ENCODE data around the gene FGFRL1.
A peak's percentile ranks its signal among the peaks of the same experiment; 100 is the strongest.

The FGFRL1 gene

DNA sequence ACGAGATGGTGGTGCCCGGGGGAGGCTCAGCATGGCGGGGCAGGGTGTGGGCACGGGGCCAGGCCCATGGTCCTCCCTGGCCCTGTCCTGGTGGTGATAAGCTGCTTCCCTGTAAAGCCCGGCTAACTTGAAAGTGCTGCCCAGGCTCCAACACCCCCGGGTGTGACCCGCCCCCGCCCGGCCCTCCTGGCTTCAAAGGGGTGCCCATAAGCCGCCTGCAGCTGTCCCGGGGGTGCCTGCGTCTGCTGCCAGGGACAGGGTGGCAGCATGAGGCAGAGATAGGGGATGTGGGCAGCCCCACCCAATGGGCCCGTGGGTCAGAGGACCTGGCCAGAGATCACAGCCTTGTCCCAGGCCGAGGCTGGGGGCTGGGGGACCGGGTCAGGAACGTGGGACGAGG is 18.1 kb downstream of the FGFRL1 start:
- TF ChIP-seq, protein P1, sequence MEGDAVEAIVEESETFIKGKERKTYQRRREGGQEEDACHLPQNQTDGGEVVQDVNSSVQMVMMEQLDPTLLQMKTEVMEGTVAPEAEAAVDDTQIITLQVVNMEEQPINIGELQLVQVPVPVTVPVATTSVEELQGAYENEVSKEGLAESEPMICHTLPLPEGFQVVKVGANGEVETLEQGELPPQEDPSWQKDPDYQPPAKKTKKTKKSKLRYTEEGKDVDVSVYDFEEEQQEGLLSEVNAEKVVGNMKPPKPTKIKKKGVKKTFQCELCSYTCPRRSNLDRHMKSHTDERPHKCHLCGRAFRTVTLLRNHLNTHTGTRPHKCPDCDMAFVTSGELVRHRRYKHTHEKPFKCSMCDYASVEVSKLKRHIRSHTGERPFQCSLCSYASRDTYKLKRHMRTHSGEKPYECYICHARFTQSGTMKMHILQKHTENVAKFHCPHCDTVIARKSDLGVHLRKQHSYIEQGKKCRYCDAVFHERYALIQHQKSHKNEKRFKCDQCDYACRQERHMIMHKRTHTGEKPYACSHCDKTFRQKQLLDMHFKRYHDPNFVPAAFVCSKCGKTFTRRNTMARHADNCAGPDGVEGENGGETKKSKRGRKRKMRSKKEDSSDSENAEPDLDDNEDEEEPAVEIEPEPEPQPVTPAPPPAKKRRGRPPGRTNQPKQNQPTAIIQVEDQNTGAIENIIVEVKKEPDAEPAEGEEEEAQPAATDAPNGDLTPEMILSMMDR (IDR thresholded peaks at IDR 0.05; ENCODE audit: insufficient read depth, low read depth, low read length, missing control alignments) = no peak
- H3K4me3 ChIP-seq (ENCODE audit: low read length) = no peak overlapping the region
- DNase-seq (ENCODE audit: low read depth) = no peak

DNA sequence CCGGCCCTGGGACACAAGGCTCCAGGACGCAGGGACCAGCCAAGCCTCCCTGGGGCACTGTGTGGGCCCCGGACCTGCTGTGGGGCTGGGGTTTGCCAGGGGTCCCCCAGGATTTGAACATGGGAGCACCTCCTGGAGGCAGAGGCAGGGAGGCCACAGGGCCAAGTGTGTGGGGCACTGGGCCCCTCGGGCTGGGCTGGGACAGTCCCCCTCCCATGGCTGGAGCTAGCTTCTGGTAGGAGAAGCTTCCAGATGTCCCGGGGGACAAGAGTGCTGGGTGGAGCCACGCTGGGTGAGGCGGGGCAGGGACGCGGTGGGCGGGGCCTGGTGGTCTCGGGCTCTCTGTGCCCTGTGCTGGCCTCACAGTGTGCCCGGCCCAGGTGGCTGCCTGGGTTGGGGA is 18.6 kb downstream of the FGFRL1 start:
- H3K4me3 ChIP-seq (ENCODE audit: low read length) = no peak overlapping the region
- TF ChIP-seq, protein P1 (IDR thresholded peaks at IDR 0.05; ENCODE audit: insufficient read depth, low read depth, low read length, missing control alignments) = no peak
- DNase-seq (ENCODE audit: low read depth) = no peak

DNA sequence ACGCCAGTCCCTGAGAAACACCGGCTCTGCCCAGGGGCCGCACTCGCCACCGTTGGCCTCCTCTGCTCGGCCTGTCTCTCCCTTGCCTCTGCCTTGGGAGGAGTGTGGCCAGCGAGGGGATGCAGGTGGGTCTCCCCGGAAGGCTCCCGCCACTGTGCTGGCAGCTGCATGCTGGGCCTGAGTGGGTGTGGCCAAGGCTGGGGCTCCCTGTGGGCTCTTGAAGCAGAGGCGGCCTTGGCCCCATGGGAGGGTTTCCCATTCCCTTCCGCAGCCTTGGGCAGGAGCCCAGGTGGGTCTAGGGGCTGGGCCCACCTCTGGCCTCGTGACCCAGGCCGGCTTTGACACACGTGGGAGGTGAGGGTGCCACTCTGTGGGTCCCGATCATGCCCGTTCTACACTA is 19.1 kb downstream of the FGFRL1 start:
- no peak for DNase-seq (ENCODE audit: low read depth)
- TF ChIP-seq, protein P1 (IDR thresholded peaks at IDR 0.05; ENCODE audit: insufficient read depth, low read depth, low read length, missing control alignments) = no peak
- H3K4me3 ChIP-seq (ENCODE audit: low read length) = no peak overlapping the region

DNA sequence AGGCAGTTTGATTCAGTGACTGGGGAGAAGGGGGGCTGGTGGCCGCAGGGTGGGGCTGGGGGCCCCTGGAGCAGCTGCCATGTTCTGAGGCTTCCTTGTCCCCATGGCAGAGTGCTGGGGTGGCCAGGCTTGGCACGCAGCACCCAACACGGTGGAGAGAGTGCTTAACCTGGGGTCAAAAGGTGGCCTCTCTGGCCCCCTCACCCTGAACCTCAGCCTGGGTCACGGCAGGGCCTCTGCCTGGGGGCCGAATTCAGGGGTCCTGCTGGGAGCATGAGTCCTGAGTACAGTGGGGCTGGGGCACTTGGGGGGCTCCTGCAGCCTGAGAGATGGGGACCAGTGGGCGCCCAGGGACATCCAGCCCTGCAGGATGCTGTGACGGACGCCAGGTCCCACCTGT is 19.9 kb downstream of the FGFRL1 start:
- DNase-seq (ENCODE audit: low read depth) = no peak
- TF ChIP-seq, protein P1 (IDR thresholded peaks at IDR 0.05; ENCODE audit: insufficient read depth, low read depth, low read length, missing control alignments) = no peak
- no peak overlapping the region for H3K4me3 ChIP-seq (ENCODE audit: low read length)

DNA sequence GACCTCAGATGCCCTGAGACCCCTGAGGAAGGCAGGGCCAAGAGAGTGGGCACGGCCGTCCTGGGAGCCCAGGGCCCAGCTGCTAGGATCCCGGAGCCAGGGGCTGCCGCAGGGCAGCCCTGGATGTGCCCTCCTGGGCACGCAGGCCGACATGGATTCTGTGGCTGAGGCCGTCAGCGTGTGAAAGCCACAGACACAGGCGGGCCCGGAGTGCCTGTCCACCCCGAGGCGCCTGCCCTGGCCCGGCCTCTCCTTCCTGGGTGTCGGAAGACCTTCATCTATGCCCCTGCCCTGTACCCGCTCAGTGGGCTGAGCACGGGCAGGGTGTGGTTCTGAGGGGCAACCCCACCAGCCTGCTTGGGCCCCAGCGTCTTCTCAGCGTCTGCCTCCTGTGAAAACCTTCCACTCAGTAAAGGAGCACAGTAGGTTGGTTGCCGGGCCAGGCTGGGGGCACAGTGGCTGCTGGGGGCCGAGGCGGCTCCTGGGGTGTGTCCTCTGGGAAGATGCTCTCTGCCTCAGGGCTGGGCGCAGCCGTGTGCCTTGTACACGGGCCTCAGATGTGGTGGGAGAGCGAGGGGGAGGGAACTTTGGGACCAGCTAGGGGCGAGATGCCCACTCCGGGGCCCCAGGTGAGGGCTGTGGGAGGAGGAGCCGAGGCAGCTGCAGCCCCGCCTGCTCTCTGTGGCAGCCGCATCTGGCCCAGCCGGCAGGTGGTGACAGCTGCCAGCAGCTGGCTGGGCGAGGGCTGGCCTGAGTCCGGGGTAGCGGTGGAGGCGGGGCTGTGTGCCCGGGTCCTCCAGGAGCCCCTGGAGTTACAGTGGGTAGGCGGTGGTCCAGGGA is 20.8 kb downstream of the FGFRL1 start:
- H3K4me3 ChIP-seq (ENCODE audit: low read length) = no peak overlapping the region
- TF ChIP-seq, protein P1 (IDR thresholded peaks at IDR 0.05; ENCODE audit: insufficient read depth, low read depth, low read length, missing control alignments) = peak; percentile 37
- peak; percentile 30 for DNase-seq (ENCODE audit: low read depth)

DNA sequence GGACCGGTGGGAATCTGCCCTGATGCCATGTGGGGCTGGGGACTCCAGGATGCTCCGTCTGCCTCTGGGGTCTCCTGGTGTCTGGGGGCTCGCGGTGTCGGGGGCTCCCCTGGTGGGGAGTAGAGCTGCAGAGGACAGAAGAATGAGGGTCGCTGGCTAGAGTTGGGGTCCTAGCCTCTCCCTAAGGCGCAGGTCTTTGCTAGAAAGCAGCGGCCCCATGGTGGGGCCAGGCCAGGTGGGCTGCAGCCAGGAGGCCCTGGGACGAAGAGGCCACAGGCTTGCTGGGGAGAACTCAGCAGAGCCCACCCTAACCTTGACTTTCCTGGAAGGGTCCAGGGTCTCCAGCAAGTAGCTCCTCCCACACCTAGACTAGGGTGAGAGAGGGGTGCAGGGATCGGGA is 21.4 kb downstream of the FGFRL1 start:
- no peak for DNase-seq (ENCODE audit: low read depth)
- TF ChIP-seq, protein P1 (IDR thresholded peaks at IDR 0.05; ENCODE audit: insufficient read depth, low read depth, low read length, missing control alignments) = no peak
- H3K4me3 ChIP-seq (ENCODE audit: low read length) = no peak overlapping the region

Data from epithelial cell of esophagus (primary cell).